Mesenchymal stem cell (in vitro differentiated cells and primary cell): ENCODE measurements around the gene SLC38A6.

Experiments
- DNase-seq: peaks from one replicate; pipeline ENCODE4 v3.0.0-alpha.2; 2013
- H2AFZ ChIP-seq: one replicate; pipeline ENCODE4 v1.6.1; 2013; ENCODE audit warnings: low read depth, mild to moderate bottlenecking, control low read depth, inconsistent platforms, low read length, moderate library complexity
- H2AK5ac ChIP-seq: 2 replicates; pipeline ENCODE4 v1.6.1; 2013; ENCODE audit warnings: low read length, moderate library complexity, mild to moderate bottlenecking, inconsistent platforms; ENCODE audit not compliant: severe bottlenecking
- H2BK120ac ChIP-seq: one replicate; pipeline ENCODE4 v1.6.1; 2013; ENCODE audit warnings: low read depth, mild to moderate bottlenecking, inconsistent platforms, low read length, moderate library complexity
- H2BK12ac ChIP-seq, 2 experiments: one replicate each; pipeline ENCODE4 v1.6.1; 2013; ENCODE audit warnings: inconsistent platforms in 2 of 2, low read length in 2 of 2, mild to moderate bottlenecking in 2 of 2, moderate library complexity in 2 of 2, control low read depth in 1 of 2
- H2BK15ac ChIP-seq: one replicate; pipeline ENCODE4 v1.6.1; 2013; ENCODE audit warnings: mild to moderate bottlenecking, low read depth, inconsistent platforms; ENCODE audit not compliant: poor library complexity, severe bottlenecking
- H2BK5ac ChIP-seq: 2 replicates; pipeline ENCODE4 v1.6.1; 2013; ENCODE audit warnings: low read depth, mild to moderate bottlenecking, low read length, control low read depth, inconsistent platforms; ENCODE audit not compliant: poor library complexity, severe bottlenecking
- H3K14ac ChIP-seq, 2 experiments: one replicate each; pipeline ENCODE4 v1.6.1; 2013; ENCODE audit warnings: inconsistent platforms in 2 of 2, low read length in 2 of 2, control low read depth in 1 of 2, mild to moderate bottlenecking in 1 of 2, moderate library complexity in 1 of 2
- H3K18ac ChIP-seq, 2 experiments: one replicate each; pipeline ENCODE4 v1.6.1; 2013; ENCODE audit warnings: inconsistent platforms in 2 of 2, low read length in 2 of 2, control low read depth in 1 of 2, low read depth in 1 of 2, mild to moderate bottlenecking in 1 of 2
- H3K23ac ChIP-seq, 2 experiments: one replicate each; pipeline ENCODE4 v1.6.1; 2013; ENCODE audit warnings: inconsistent platforms in 2 of 2, low read length in 2 of 2, mild to moderate bottlenecking in 2 of 2, moderate library complexity in 2 of 2, control low read depth in 1 of 2
- H3K27ac ChIP-seq: 2 replicates; pipeline ENCODE4 v1.5.1; 2013; ENCODE audit warnings: mild to moderate bottlenecking, moderate library complexity, low read length, control low read depth, inconsistent platforms; ENCODE audit not compliant: poor library complexity, severe bottlenecking
- H3K27me3 ChIP-seq, 2 experiments: 2 replicates each; pipeline versions ENCODE4 v1.6.1 to v1.7.0; 2013; ENCODE audit warnings: low read length in 2 of 2, mild to moderate bottlenecking in 2 of 2, moderate library complexity in 2 of 2, control low read depth in 1 of 2, inconsistent platforms in 1 of 2; ENCODE audit not compliant: control insufficient read depth in 1 of 2, insufficient read depth in 1 of 2
- H3K36me3 ChIP-seq, 2 experiments: 2 replicates each; pipeline versions ENCODE4 v1.6.1 to v1.7.0; 2013; ENCODE audit warnings: low read length in 2 of 2, control low read depth in 1 of 2, inconsistent platforms in 1 of 2, low read depth in 1 of 2, mild to moderate bottlenecking in 1 of 2; ENCODE audit not compliant: insufficient read depth in 2 of 2, control insufficient read depth in 1 of 2
- H3K4ac ChIP-seq, 2 experiments: one replicate each; pipeline ENCODE4 v1.6.1; 2013; ENCODE audit warnings: inconsistent platforms in 2 of 2, low read length in 2 of 2, mild to moderate bottlenecking in 2 of 2, moderate library complexity in 2 of 2, control low read depth in 1 of 2, low read depth in 1 of 2
- H3K4me1 ChIP-seq: 2 replicates; pipeline ENCODE4 v1.6.1; 2013; ENCODE audit warnings: low read depth, low read length, control low read depth; ENCODE audit not compliant: control insufficient read depth, insufficient read depth
- H3K4me2 ChIP-seq: 2 replicates; pipeline ENCODE4 v1.6.1; 2013; ENCODE audit warnings: low read length, mild to moderate bottlenecking, inconsistent platforms; ENCODE audit not compliant: poor library complexity, severe bottlenecking
- H3K4me3 ChIP-seq, 2 experiments: 2 replicates each; pipeline versions ENCODE4 v1.5.1 to v1.7.0; 2013; ENCODE audit warnings: low read length in 2 of 2, mild to moderate bottlenecking in 2 of 2, control low read depth in 1 of 2, low read depth in 1 of 2; ENCODE audit not compliant: insufficient read depth in 1 of 2
- H3K79me1 ChIP-seq: replicated peaks from 2 replicates; pipeline ENCODE4 v1.6.1; 2013; ENCODE audit warnings: mild to moderate bottlenecking, control low read depth, low read length, inconsistent platforms; ENCODE audit not compliant: poor library complexity, severe bottlenecking
- H3K9ac ChIP-seq: 2 replicates; pipeline ENCODE4 v1.7.0; 2013; ENCODE audit warnings: mild to moderate bottlenecking, low read length, moderate library complexity
- H3K9me3 ChIP-seq: 2 replicates; pipeline ENCODE4 v1.7.0; 2013; ENCODE audit warnings: mild to moderate bottlenecking, low read length; ENCODE audit not compliant: control insufficient read depth
- H4K8ac ChIP-seq: one replicate; pipeline ENCODE4 v1.6.1; 2013; ENCODE audit warnings: inconsistent platforms, mild to moderate bottlenecking, low read length, moderate library complexity
- H4K91ac ChIP-seq: one replicate; pipeline ENCODE4 v1.6.1; 2013; ENCODE audit warnings: mild to moderate bottlenecking, low read length, inconsistent platforms
- WGBS: methylation state at CpG from one replicate; pipeline ENCODE4 v1.1.7; 2013; ENCODE audit warnings: mixed read lengths; 5-methylcytosine and 5-hydroxymethylcytosine counted together

The SLC38A6 gene

GRCh38 chr14:60956202-60956601 is 24.8 kb upstream of the SLC38A6 start:
- Histone ChIP-seq H4K8ac (no peak overlapping the region), H2BK15ac (no peak overlapping the region), H3K36me3 (peaks cover 3 to 5% of the 10 kb centered on the region in 2 experiments), H3K4me2 (no peak overlapping the region), H3K9ac (no peak overlapping the region), H3K79me1 (peaks cover 14% of the 10 kb centered on the region), H3K4me1 (no peaks in the 10 kb centered on the region), H2AK5ac (no peak overlapping the region), H4K91ac (no peak overlapping the region), H3K18ac (no peak overlapping the region), H3K14ac (no peak overlapping the region), H3K23ac (no peak overlapping the region), H2BK5ac (no peak overlapping the region), H2BK12ac (no peak overlapping the region), H2AFZ (no peak overlapping the region), H3K27ac (no peak overlapping the region), H3K27me3 (no peaks in the 10 kb centered on the region), H2BK120ac (no peak overlapping the region), H3K4ac (no peak overlapping the region), H3K9me3 (peaks cover 56% of the 10 kb centered on the region), H3K4me3 (no peak overlapping the region)
- WGBS, result 98% methylated on average over 2 of the region's 4 CpGs
- no peak for DNase-seq

DNA sequence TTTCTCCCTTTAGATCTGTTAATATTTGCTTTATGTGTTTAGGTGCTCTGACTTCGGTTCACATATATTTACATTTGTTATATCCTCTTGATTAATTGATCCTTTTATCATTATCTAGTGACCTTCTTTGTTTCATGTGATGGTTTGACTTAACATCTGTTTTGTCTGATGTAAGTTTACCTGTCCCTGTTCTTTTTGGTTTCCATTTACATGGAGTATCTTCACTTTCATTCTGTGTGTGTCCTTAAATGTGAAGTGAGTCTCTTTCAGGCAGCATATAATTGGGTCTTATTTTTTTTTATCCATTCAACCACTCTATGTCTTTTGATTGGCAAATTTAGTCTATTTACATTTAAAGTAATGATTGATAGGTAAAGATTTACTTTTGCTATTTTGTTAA is 24.4 kb upstream of the SLC38A6 start:
- H3K9ac ChIP-seq, result no peak overlapping the region
- H3K4ac ChIP-seq, result no peak overlapping the region
- no peak overlapping the region for H4K8ac ChIP-seq
- no peak overlapping the region for H4K91ac ChIP-seq
- no peak overlapping the region for H3K4me3 ChIP-seq
- H3K79me1 ChIP-seq, result peaks cover 14% of the 10 kb centered on the region
- H3K23ac ChIP-seq, result no peak overlapping the region
- no peak overlapping the region for H2BK5ac ChIP-seq
- no peaks in the 10 kb centered on the region for H3K4me1 ChIP-seq
- no peak overlapping the region for H3K4me2 ChIP-seq
- no peak for DNase-seq
- H2BK12ac ChIP-seq, result no peak overlapping the region
- peaks cover 3 to 5% of the 10 kb centered on the region in 2 experiments for H3K36me3 ChIP-seq
- WGBS, result no CpG with 5 or more reads among the region's 1 CpG
- H2BK120ac ChIP-seq, result no peak overlapping the region
- no peak overlapping the region for H2BK15ac ChIP-seq
- no peak overlapping the region for H2AK5ac ChIP-seq
- H2AFZ ChIP-seq, result no peak overlapping the region
- no peak overlapping the region for H3K14ac ChIP-seq
- no peaks in the 10 kb centered on the region for H3K27me3 ChIP-seq
- H3K9me3 ChIP-seq, result peaks cover 56% of the 10 kb centered on the region
- no peak overlapping the region for H3K27ac ChIP-seq
- H3K18ac ChIP-seq, result no peak overlapping the region

GRCh38 chr14:60958146-60958545 is 22.9 kb upstream of the SLC38A6 start:
- Histone ChIP-seq H3K9ac (no peak overlapping the region), H2AFZ (no peak overlapping the region), H2AK5ac (no peak overlapping the region), H2BK12ac (no peak overlapping the region), H3K79me1 (peaks cover 13% of the 10 kb centered on the region), H3K27me3 (no peaks in the 10 kb centered on the region), H2BK120ac (no peak overlapping the region), H3K4me2 (no peak overlapping the region), H4K8ac (no peak overlapping the region), H4K91ac (no peak overlapping the region), H3K23ac (no peak overlapping the region), H2BK5ac (no peak overlapping the region), H3K4me3 (peak overlapping the region in 1 of 2 experiments; percentile 24), H3K9me3 (peaks cover 54% of the 10 kb centered on the region), H3K27ac (no peak overlapping the region), H3K4me1 (no peaks in the 10 kb centered on the region), H2BK15ac (no peak overlapping the region), H3K36me3 (peaks cover 3 to 5% of the 10 kb centered on the region in 2 experiments), H3K14ac (no peak overlapping the region), H3K4ac (no peak overlapping the region), H3K18ac (no peak overlapping the region)
- DNase-seq, result no peak

- H4K8ac ChIP-seq, result no peak overlapping the region
Observed at GRCh38 chr14:60963761-60964160, 17.3 kb upstream of the SLC38A6 start.

More at GRCh38 chr14:60963761-60964160, 17.3 kb upstream of the SLC38A6 start:
- H3K27me3 ChIP-seq, result no peaks in the 10 kb centered on the region
- no peak overlapping the region for H2AFZ ChIP-seq
- H3K36me3 ChIP-seq, result peaks cover 0 to 4% of the 10 kb centered on the region in 2 experiments
- no peak overlapping the region for H3K18ac ChIP-seq
- no peak overlapping the region for H3K23ac ChIP-seq
- no peak overlapping the region for H3K14ac ChIP-seq
- no peak overlapping the region for H3K4ac ChIP-seq
- peaks cover 12% of the 10 kb centered on the region for H3K9me3 ChIP-seq
- H2BK5ac ChIP-seq, result no peak overlapping the region
- no peak overlapping the region for H3K4me2 ChIP-seq
- no peak overlapping the region for H2BK120ac ChIP-seq
- WGBS, result 58% methylated on average over 2 of the region's 2 CpGs
- H2AK5ac ChIP-seq, result no peak overlapping the region
- H3K4me1 ChIP-seq, result peaks cover 1% of the 10 kb centered on the region
- H3K79me1 ChIP-seq, result peaks cover 15% of the 10 kb centered on the region
- H2BK12ac ChIP-seq, result no peak overlapping the region
- H3K4me3 ChIP-seq, result no peak overlapping the region
- no peak overlapping the region for H4K91ac ChIP-seq
- no peak overlapping the region for H3K27ac ChIP-seq
- no peak overlapping the region for H3K9ac ChIP-seq
- no peak for DNase-seq
- H2BK15ac ChIP-seq, result no peak overlapping the region
